Liver (tissue), 9 donors: ENCODE data around the gene MRAS. TPM values are rescaled to one million over a fixed set of nuclear protein-coding genes. Genes with fewer than 3 reads are reported as not detected.

Experiments used
- DNase-seq: peaks from one replicate; pipeline ENCODE4 v3.0.0-alpha.2; 2017; ENCODE audit warnings: low spot score
- H3K27ac ChIP-seq, 2 donors: one replicate each; pipeline ENCODE4 v1.7.0; 2013; ENCODE audit warnings: inconsistent platforms in 2 of 2, low read length in 2 of 2, control low read depth in 1 of 2, low read depth in 1 of 2, mild to moderate bottlenecking in 1 of 2
- H3K27me3 ChIP-seq, 4 donors: one replicate each; pipeline versions ENCODE4 v1.6.1 to v1.7.0; 2013; ENCODE audit warnings: low read length in 3 of 4, inconsistent platforms in 1 of 4, mild to moderate bottlenecking in 1 of 4, moderate library complexity in 1 of 4; ENCODE audit not compliant: control insufficient read depth in 4 of 4, insufficient read depth in 4 of 4
- H3K36me3 ChIP-seq, 4 donors: one replicate each; pipeline versions ENCODE4 v1.6.1 to v1.7.0; 2013; ENCODE audit warnings: low read length in 3 of 4, mild to moderate bottlenecking in 3 of 4, low read depth in 1 of 4, moderate library complexity in 1 of 4; ENCODE audit not compliant: control insufficient read depth in 4 of 4, insufficient read depth in 3 of 4
- H3K4me1 ChIP-seq, 4 donors: one replicate each; pipeline versions ENCODE4 v1.6.1 to v1.7.0; 2013; ENCODE audit warnings: low read length in 3 of 4, mild to moderate bottlenecking in 3 of 4, moderate library complexity in 1 of 4; ENCODE audit not compliant: control insufficient read depth in 4 of 4, insufficient read depth in 4 of 4
- H3K4me3 ChIP-seq, 3 donors: one replicate each; pipeline versions ENCODE4 v1.6.1 to v1.7.0; 2013; ENCODE audit warnings: low read length in 3 of 3, control low read depth in 1 of 3, low read depth in 1 of 3, mild to moderate bottlenecking in 1 of 3
- H3K9ac ChIP-seq, 2 donors: one replicate each; pipeline ENCODE4 v1.7.0; 2013; ENCODE audit warnings: low read length in 2 of 2, mild to moderate bottlenecking in 2 of 2, moderate library complexity in 2 of 2, control low read depth in 1 of 2, low read depth in 1 of 2
- H3K9me3 ChIP-seq, 4 donors: one replicate each; pipeline versions ENCODE4 v1.6.1 to v1.7.0; 2013; ENCODE audit warnings: low read length in 3 of 4; ENCODE audit not compliant: control insufficient read depth in 4 of 4
- ATF3 ChIP-seq: IDR thresholded peaks from 2 replicates; pipeline ENCODE4 v1.6.1; 2016; ENCODE audit warnings: antibody characterized with exemption
- EGR1 ChIP-seq, 2 donors: IDR thresholded peaks; 2 replicates each; pipeline ENCODE4 v1.6.1; 2016 to 2018; ENCODE audit warnings: antibody characterized with exemption in 2 of 2, low read depth in 2 of 2
- FOXA1 ChIP-seq: IDR thresholded peaks from 2 replicates; pipeline ENCODE4 v1.6.1; 2016; ENCODE audit warnings: antibody characterized with exemption
- FOXA2 ChIP-seq: IDR thresholded peaks from 2 replicates; pipeline ENCODE4 v1.6.1; 2016; ENCODE audit warnings: antibody characterized with exemption
- GABPA ChIP-seq, 2 donors: IDR thresholded peaks in 1 of 2; conservative IDR thresholded peaks in 1 of 2; 2 replicates each; pipeline ENCODE4 v1.6.1; 2016; ENCODE audit warnings: antibody characterized with exemption in 2 of 2, mild to moderate bottlenecking in 1 of 2, moderate library complexity in 1 of 2
- HNF4A ChIP-seq, 2 donors: conservative IDR thresholded peaks; 2 replicates each; pipeline ENCODE4 v1.6.1; 2016; ENCODE audit warnings: antibody characterized with exemption in 2 of 2, mild to moderate bottlenecking in 2 of 2
- HNF4G ChIP-seq: IDR thresholded peaks from 2 replicates; pipeline ENCODE4 v1.6.1; 2016; ENCODE audit warnings: antibody characterized with exemption
- JUND ChIP-seq, 2 donors: IDR thresholded peaks; 2 replicates each; pipeline ENCODE4 v1.6.1; 2016; ENCODE audit warnings: antibody characterized with exemption in 2 of 2
- NR2F2 ChIP-seq: IDR thresholded peaks from 2 replicates; pipeline ENCODE4 v1.6.1; 2016; ENCODE audit warnings: antibody characterized with exemption
- RAD21 ChIP-seq, 2 donors: IDR thresholded peaks; 2 replicates each; pipeline ENCODE4 v1.6.1; 2016; ENCODE audit warnings: antibody characterized with exemption in 2 of 2, mild to moderate bottlenecking in 2 of 2
- RXRA ChIP-seq, 2 donors: IDR thresholded peaks; 2 replicates each; pipeline ENCODE4 v1.6.1; 2017 to 2018; ENCODE audit warnings: antibody characterized with exemption in 2 of 2, mild to moderate bottlenecking in 1 of 2
- SP1 ChIP-seq: IDR thresholded peaks from 2 replicates; pipeline ENCODE4 v1.6.1; 2018; ENCODE audit warnings: antibody characterized with exemption, mild to moderate bottlenecking
- TAF1 ChIP-seq: conservative IDR thresholded peaks from 2 replicates; pipeline ENCODE4 v1.6.1; 2016; ENCODE audit warnings: antibody characterized with exemption, mild to moderate bottlenecking
- YY1 ChIP-seq: IDR thresholded peaks from 2 replicates; pipeline ENCODE4 v1.6.1; 2016; ENCODE audit warnings: antibody characterized with exemption, mild to moderate bottlenecking
- WGBS: extraction: QIAGEN DNeasy Blood & Tissue Kit; methylation state at CpG from one replicate; pipeline ENCODE4 v1.1.7; 2013; 5-methylcytosine and 5-hydroxymethylcytosine counted together
- polyA plus RNA-seq, 2 donors: library from polyadenylated mRNA; stranded (reverse) in 1 of 2; unstranded in 1 of 2; fragments of 200-250 nt in 1 of 2; fragments of >200 nt in 1 of 2; fragmentation: Nextera tagmentation in 1 of 2; extraction: Ambion mirVana in 1 of 2; gene quantifications; one replicate each; pipeline versions ENCODE4 v1.2.1 to v1.2.3, GENCODE V29; 2013 to 2015
- total RNA-seq, 2 donors: library from RNA; depleted of rRNA; stranded (reverse); fragments of >200 nt; gene quantifications; one replicate each; pipeline ENCODE4 v1.2.3, GENCODE V29; 2014
- TF ChIP-seq, protein P1 (sequence below): IDR thresholded peaks from 2 replicates; pipeline ENCODE4 v1.6.1; 2016; ENCODE audit warnings: antibody characterized with exemption
- TF ChIP-seq, protein P2 (sequence below): IDR thresholded peaks from 2 replicates; pipeline ENCODE4 v1.6.1; 2016; ENCODE audit warnings: antibody characterized with exemption, mild to moderate bottlenecking
- TF ChIP-seq, protein P3 (sequence below): IDR thresholded peaks from 2 replicates; pipeline ENCODE4 v1.6.1; 2016; ENCODE audit warnings: antibody characterized with exemption
- TF ChIP-seq, protein P4 (sequence below): fragments of 150-350 bp; IDR thresholded peaks from 2 replicates; pipeline ENCODE4 v1.5.1; 2017; ENCODE audit warnings: improper control_type of control experiment, low read depth, low read length; ENCODE audit not compliant: missing input control
- donor health status: healthy.
- donor health status: healthy.
- donor health status: healthy.
- donor health status: healthy.
- donor health status: healthy.

Gene MRAS
- total and polyA plus RNA-seq, 4 donors: 1.6 to 2.6 (median 1.9) TPM

DNA sequence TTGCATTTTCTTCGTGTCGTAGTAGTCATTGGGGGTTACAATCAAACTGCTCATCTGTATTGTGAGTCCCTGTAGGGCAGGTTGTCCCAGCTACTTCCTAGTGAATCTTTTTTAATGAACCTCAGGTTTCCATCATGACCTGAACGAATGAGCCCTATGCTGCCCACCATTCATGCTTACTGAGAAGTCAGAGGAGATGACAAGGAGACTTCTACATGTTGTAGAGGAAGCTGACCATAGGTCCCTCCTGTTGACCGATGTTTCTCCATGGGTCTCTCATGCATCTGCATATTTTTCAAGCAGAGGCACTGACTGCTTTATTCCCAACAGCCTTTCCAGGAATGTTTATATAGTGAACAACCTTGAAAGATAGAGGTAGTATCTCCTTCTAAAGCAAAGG lies 13.8 kb upstream of the MRAS start:
- no peaks in the 10 kb centered on the region for H3K9me3 ChIP-seq
- no peaks in the 10 kb centered on the region for H3K36me3 ChIP-seq
- TF ChIP-seq, protein P1, sequence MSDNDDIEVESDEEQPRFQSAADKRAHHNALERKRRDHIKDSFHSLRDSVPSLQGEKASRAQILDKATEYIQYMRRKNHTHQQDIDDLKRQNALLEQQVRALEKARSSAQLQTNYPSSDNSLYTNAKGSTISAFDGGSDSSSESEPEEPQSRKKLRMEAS: no peak
- no peak for TF ChIP-seq SP1
- no peak for TF ChIP-seq RXRA (IDR thresholded peaks at IDR 0.05)
- TF ChIP-seq RAD21 (IDR thresholded peaks at IDR 0.05): no peak
- no peak for TF ChIP-seq HNF4G
- TF ChIP-seq FOXA2: no peak
- TF ChIP-seq ATF3: no peak
- no peak for TF ChIP-seq TAF1
- no peak for TF ChIP-seq NR2F2
- TF ChIP-seq, protein P2, sequence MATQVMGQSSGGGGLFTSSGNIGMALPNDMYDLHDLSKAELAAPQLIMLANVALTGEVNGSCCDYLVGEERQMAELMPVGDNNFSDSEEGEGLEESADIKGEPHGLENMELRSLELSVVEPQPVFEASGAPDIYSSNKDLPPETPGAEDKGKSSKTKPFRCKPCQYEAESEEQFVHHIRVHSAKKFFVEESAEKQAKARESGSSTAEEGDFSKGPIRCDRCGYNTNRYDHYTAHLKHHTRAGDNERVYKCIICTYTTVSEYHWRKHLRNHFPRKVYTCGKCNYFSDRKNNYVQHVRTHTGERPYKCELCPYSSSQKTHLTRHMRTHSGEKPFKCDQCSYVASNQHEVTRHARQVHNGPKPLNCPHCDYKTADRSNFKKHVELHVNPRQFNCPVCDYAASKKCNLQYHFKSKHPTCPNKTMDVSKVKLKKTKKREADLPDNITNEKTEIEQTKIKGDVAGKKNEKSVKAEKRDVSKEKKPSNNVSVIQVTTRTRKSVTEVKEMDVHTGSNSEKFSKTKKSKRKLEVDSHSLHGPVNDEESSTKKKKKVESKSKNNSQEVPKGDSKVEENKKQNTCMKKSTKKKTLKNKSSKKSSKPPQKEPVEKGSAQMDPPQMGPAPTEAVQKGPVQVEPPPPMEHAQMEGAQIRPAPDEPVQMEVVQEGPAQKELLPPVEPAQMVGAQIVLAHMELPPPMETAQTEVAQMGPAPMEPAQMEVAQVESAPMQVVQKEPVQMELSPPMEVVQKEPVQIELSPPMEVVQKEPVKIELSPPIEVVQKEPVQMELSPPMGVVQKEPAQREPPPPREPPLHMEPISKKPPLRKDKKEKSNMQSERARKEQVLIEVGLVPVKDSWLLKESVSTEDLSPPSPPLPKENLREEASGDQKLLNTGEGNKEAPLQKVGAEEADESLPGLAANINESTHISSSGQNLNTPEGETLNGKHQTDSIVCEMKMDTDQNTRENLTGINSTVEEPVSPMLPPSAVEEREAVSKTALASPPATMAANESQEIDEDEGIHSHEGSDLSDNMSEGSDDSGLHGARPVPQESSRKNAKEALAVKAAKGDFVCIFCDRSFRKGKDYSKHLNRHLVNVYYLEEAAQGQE: no peak
- no peak for TF ChIP-seq EGR1 (IDR thresholded peaks at IDR 0.05; ENCODE audit: low read depth in 2 of 2)
- no peak for TF ChIP-seq JUND (IDR thresholded peaks at IDR 0.05)
- TF ChIP-seq YY1: no peak
- TF ChIP-seq, protein P3, sequence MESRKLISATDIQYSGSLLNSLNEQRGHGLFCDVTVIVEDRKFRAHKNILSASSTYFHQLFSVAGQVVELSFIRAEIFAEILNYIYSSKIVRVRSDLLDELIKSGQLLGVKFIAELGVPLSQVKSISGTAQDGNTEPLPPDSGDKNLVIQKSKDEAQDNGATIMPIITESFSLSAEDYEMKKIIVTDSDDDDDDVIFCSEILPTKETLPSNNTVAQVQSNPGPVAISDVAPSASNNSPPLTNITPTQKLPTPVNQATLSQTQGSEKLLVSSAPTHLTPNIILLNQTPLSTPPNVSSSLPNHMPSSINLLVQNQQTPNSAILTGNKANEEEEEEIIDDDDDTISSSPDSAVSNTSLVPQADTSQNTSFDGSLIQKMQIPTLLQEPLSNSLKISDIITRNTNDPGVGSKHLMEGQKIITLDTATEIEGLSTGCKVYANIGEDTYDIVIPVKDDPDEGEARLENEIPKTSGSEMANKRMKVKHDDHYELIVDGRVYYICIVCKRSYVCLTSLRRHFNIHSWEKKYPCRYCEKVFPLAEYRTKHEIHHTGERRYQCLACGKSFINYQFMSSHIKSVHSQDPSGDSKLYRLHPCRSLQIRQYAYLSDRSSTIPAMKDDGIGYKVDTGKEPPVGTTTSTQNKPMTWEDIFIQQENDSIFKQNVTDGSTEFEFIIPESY: no peak
- no peak for TF ChIP-seq HNF4A (conservative IDR thresholded peaks at IDR 0.05)
- TF ChIP-seq, protein P4, sequence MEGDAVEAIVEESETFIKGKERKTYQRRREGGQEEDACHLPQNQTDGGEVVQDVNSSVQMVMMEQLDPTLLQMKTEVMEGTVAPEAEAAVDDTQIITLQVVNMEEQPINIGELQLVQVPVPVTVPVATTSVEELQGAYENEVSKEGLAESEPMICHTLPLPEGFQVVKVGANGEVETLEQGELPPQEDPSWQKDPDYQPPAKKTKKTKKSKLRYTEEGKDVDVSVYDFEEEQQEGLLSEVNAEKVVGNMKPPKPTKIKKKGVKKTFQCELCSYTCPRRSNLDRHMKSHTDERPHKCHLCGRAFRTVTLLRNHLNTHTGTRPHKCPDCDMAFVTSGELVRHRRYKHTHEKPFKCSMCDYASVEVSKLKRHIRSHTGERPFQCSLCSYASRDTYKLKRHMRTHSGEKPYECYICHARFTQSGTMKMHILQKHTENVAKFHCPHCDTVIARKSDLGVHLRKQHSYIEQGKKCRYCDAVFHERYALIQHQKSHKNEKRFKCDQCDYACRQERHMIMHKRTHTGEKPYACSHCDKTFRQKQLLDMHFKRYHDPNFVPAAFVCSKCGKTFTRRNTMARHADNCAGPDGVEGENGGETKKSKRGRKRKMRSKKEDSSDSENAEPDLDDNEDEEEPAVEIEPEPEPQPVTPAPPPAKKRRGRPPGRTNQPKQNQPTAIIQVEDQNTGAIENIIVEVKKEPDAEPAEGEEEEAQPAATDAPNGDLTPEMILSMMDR: no peak
- TF ChIP-seq FOXA1: no peak
- TF ChIP-seq GABPA (IDR thresholded peaks at IDR 0.05 in 1 of 2, conservative IDR thresholded peaks at IDR 0.05 in 1 of 2): no peak
- H3K4me1 ChIP-seq: peaks cover 0 to 3% (median 1%) of the 10 kb centered on the region in 4 donors
- 80% methylated on average over 4 of the region's 4 CpGs for WGBS
- no peaks in the 10 kb centered on the region for H3K27me3 ChIP-seq
- no peak overlapping the region for H3K9ac ChIP-seq
- DNase-seq: no peak
- H3K27ac ChIP-seq: no peak overlapping the region
- H3K4me3 ChIP-seq: no peak overlapping the region
